Stimulated activated CD8-positive, alpha-beta memory T cell treated with anti-CD3 and anti-CD28 coated beads, Interleukin-7, amount 100 ng/mL, for 48 hours (primary cell): ENCODE data around the gene HK1.
"Not testable (repeated sequence)": the region's sequence is repeated elsewhere in the genome, so short reads cannot be mapped to it uniquely, and the experiment has no call there.

Experiments
- DNase-seq, 2 donors: peaks; one replicate each; pipeline ENCODE4 v3.0.0-alpha.2; 2020; ENCODE audit warnings: low read depth in 1 of 2; ENCODE audit errors: extremely low read depth in 1 of 2

The HK1 gene

DNA sequence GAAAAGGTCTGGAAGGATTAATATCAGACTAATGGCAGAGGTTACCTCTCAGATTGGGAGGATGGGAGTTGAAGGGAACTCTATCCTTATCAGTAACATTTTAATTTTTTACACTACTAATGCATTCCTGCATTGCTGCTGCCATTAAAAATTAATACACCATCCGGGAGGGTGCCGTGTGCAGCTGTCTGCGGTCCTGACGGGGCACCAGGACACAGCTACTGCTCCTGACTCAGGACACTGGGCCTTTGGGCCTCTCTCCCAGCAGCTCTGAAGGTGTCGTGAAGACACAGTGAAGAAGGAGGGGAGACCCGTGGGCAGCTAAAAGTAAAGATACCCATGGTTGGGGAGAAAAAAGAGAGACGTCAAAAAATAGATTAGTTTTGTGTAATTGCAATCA lies 23.4 kb upstream of the HK1 start:
- DNase-seq: no peak

DNA sequence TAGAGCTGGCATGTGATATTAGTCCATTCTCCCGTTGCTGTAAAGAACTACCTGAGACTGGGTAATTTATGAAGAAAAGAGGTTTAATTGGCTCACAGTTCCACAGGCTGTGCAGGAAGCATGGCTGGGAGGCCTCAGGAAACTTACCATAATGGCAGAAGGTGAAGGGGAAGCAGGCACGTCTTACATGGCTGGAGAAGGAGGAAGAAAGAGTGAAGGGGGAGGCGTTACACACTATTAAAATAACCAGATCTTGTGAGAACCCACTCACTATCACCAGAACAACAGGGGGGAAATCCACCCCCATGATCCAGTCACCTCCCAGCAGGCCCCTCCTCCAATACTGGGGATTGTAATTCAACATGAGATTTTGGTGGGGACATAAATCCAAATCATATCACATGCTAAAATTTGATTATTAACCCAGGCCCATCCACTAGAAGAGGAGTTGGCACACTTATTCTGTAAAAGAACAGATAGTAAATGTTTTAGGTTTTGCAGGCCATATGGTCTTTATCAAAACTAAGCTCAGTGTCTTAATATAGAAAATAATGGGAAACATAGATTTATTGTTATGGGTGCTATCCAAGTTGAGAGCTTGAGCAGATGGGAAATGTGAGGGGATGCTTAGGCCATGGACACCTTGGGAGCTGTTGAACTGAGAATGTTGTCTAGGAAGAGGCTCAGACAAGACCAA lies 18.6 kb upstream of the HK1 start:
- no peak for DNase-seq

DNA sequence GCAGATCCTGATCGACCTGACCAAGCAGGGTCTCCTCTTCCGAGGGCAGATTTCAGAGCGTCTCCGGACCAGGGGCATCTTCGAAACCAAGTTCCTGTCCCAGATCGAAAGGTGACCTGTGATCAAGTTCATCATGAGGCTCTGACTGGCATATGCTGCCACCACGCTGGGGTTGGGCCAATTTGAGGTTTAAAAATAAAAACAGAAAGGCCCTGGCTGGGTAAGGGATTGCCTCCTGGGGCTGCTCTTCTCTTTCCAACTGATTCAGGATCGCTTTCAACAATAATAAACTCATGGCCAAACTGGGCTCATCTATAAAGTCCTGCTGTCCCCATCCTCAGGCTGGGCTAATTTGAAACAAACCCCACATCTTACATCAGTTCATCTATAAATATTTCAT lies 17.1 kb upstream of the HK1 start:
- no peak for DNase-seq

DNA sequence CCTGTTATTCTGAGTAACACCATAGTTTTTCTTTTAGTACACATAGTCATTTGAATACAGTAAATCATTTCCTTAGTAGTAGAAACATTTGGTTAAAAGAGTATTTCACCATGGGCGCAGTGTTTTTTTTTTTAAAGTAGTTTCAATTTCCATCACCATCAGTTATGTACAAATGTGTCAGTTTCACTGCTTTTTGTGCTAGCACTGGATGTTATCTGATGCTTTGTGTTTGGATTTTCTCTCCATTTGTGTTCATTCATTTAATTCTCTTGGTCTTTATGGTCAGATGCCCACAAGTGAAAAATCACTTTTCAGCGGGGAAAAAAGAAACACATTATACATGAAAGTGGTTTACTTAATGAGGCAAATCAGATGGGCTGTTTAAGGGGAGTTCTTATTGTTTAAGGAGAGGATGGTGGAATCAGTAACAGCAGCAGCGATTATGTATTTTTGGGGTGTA lies 16.0 kb upstream of the HK1 start:
- DNase-seq: no peak

DNA sequence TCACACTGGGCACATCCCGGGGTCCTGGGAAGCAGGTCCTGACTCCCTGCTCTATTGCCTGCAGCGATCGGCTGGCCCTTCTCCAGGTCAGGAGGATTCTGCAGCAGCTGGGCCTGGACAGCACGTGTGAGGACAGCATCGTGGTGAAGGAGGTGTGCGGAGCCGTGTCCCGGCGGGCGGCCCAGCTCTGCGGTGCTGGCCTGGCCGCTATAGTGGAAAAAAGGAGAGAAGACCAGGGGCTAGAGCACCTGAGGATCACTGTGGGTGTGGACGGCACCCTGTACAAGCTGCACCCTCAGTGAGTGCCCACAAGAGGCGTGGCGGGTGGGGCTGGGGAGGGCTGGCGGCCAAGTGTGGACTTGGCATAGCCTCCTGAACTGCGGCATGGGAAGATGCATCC lies 12.8 kb upstream of the HK1 start:
- no peak for DNase-seq

DNA sequence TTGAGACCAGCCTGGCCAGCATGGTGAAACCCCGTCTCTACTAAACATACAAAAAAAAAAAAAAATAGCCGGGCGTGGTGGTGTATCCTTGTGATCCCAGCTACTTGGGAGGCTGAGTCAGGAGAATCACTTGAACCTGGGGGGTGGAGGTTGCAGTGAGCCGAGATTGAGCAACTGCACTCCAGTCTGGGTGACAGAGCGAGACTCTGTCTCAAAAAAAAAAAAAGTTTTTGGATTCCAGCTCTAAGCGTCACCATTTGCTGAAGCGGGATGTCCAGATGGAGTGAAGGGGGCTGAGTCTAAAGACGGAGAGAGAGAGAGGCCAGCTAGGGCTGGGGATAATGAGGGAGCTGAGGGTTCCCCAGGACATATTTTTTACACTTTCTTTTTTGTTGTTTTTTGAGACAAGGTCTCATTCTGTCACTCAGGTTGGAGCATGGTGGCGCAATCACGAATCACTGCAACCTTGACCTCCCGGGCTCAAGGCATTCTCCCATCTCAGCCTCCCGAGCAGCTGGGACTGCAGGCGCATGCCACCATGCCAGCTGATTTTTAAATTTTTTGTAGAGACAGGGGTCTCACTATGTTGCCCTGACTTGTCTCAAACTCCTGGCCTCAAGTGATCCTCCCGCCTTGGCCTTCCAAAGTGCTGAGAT lies 9.4 kb upstream of the HK1 start:
- DNase-seq: no peak

DNA sequence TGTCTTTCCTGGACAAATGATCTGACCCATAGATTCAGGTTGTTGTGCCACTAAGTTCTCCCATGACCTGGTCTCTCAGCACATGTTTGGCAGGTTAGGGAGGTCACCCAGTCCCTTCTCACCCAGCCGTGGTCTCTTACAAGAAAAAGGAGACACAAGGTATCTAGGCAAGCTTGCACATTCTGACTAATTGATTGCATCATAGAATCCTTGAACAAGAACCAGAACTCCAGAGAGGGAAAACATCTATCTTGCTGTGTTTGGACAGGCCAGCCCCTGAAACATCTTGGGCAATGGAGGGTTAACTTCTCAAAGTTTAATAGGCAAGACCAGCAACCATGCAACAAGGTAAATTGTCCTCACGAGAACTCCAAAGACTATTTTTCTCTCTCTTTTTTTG lies 8.5 kb upstream of the HK1 start:
- no peak for DNase-seq

DNA sequence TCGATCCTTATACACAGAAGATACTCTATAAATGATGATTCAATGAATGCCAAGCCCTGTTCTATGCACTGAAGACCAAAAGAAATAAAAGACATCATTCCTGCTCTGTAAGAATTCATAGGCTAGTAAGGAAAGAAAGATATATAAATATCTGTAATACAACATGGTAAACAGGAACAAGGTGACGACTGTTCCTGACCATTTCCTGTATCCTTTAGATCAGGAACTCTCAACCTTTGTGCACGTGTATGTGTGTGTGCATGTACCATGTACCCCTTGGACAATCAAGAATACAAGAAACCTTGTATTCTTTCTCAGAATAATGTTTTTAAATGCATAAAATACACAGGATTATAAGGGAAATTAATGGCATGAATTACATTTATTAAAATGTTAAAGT lies 7.3 kb upstream of the HK1 start:
- DNase-seq: no peak

DNA sequence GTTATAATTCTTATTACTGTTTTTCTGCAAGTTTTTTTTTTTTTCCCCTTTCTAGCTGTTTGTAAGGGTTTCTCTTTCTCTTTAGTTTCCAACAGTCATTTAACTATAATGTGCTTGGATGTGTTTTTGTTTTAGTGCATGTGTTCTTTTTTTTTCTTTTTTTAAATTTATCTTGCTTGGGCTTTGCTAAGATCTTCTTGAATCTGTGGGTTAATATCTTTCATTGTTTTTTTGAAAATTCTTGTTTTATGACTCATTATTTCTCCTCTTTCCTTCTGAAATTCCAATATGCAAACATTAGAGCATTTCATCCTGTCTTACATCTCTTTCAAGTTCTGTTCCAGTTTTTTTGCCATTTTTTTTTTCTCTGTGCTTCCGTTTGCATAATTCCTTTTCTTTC lies 5.7 kb upstream of the HK1 start:
- no peak for DNase-seq

DNA sequence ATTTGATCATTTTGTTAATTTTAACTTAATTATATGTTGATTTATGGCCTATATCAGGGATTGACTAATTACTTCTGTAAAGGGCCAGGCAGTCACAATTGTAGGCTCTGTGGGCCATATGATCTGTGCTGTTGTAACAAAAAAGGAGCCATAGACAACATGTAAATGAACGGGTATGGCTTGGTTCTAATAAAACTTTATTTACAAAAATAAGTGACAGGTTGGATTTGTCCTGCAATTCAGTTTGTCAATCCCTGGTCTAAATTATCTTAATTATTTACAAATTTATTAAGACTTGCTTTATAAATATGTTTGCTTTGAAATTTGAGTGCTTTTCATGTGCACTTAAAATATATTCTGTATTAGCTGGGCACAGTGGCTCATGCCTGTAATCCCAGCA lies 2.9 kb upstream of the HK1 start:
- no peak for DNase-seq

DNA sequence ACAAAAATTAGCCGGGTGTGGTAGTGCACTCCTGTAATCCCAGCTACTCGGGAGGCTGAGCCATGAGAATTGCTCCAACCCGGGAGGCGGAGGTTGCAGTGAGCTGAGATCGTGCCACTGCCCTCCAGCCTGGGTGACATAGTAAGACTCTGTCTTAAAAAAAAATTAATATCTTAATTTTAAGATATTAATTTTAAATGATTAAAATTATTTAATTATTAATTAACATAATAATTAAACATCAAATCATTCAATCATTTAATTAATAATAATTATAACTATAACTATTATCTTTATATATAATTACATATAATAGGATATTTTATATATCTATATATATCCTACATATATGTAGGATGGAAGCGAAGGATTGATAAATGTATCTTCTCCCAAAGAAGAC lies 1.8 kb upstream of the HK1 start:
- no peak for DNase-seq

DNA sequence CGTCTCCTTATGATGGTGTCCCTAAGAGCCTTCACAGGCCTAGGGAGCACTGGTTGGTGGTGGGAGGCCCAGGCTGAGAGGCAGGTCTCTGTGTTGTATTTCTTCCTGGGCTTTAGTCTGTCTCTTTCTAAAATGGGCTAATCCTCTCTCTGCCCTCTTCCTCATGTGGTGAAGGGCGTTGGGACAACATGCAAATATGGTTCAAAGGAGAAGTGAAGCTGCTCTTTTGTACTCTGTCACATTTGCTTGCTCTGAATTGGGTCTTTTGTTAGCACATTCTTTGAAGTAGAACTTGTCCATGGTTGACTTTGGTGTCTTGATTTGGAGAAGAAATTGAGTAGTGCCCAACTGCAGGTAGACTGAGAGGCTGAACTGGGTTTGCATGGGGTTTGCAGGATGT lies 814 bp downstream of the HK1 start:
- no peak for DNase-seq

DNA sequence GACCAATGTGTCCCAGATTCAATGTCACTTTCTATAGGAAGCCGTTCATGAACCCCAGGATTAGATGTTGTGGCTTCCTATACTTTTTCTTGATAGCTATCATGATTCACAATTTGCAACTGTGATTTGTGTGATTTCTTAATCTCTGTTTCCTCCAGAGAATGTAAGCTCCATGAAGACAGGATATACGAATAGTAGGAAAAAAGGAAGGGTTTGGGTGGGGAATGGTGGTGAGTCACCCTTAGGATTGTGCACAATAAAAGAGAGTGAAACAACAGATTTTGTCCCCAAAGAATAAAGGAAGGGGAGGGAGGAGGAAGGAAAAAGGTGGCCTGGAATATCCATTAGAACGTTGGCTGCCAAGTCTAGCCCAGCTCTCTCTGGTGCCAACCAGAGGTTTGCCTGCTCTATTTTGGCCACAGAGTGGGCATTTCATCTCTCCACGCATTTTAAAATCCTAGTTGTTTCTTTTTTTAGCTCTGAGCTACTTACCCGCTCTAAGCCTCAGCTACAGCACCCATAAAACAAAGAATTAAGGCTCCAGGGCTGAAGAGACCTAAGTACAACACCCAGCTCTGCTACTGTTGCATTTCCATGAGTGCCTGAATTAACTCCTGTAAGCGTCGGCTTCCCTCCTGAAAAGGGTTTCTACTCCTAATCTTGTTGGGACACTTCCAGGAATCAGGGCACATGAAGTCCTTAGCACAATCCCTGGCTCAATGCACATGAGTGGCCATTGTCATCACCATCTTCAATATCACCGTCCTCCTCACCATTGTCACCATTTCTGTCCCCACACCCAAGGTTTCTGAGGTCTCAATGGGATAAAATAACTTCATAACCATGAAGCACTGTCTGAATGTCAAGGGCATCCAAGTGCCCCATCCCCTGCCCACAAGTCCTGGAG lies 3.5 kb downstream of the HK1 start:
- DNase-seq: no peak

DNA sequence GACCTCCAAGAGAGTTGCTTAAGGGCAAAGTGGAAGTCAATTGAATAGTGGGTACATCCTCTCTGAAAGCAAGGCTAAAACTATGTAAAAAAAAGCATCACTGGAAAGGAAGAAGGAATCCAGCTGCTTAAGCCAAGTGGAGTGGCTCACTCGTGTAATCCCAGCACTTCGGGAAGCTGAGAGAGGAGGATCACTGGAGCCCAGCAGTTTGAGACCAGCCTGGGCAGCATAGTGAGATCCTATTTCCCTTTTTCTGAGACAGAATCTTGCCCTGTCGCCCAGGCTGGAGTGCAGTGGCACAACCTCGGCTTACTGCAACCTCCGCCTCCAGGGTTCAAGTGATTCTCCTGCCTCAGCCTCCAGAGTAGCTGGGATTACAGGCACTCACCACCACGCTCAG lies 6.1 kb downstream of the HK1 start:
- DNase-seq: not testable (repeated sequence)

DNA sequence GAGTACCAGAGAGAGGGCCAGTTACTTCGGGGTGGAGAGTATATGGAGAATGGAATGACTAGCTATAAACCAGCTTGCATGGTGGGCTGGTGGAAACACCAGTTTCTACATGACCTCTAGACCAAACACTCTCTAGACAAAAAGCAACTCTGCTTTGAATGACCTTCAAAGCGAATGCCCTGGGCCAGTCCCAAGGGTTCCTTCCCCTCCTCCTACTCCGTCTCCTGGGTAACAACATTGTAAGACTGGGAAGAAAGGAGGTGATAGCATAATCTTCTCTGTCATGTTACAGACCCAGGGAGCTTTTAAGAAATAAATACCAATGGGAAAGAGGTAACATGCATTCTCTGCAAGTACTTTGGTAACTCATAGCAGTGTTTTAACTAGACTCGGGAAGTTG lies 7.4 kb downstream of the HK1 start:
- DNase-seq: no peak

DNA sequence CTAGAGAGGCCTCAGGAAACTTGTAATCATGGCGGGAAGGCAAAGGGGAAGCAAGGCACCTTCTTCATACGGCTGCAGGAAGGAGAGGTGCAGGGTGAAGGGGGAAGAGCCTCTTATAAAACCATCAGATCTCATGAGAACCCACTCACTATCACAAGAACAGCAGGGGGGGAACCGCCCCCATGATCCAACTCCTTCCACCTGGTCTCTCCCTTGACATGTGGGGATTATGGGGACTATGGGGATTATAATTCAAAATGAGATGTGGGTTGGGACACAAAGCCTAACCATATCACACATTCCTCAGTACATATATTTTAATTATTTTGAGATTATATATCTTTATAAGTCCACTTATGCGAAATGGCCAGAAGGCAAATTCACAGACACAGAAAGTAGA lies 8.9 kb downstream of the HK1 start:
- DNase-seq: no peak

DNA sequence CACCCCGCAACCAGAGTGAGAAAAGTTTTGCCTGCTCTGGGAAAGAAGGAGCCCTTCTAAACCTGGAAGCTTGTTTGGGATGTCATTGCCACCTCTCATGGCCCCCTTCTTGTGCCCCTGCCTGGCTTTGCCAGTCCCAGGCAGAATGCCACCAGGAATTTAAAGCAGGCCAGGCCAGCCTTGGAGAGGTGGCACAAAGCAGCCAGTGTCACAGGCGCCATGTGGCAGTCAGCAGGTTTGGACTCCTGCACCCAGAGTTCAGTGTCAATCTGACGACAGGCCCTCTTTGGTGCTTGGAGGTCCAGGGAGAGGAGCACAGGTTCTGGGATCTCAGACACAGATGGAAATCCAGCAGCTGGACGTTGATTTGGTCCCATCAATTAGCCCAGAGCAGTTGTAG lies 12.7 kb downstream of the HK1 start:
- DNase-seq: no peak

DNA sequence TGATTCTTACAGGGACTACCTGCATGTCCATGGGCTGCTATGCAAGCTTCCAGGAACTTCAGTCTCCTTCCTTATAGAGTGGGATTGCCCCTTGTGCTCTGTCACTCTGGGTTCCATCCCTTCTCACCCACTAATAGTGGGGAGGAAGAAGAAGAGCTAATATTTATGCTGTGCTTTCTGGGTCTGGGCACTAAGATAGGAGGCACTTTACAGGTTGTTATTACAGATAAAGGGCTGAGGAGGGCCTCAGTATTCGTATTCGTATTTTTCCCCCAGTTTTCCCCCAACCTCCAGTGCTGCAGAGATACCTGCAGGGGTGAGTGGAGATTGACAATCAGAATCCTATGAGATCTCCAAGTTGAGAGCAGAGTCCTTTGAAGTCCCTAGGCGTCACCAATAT lies 14.2 kb downstream of the HK1 start:
- DNase-seq: no peak

DNA sequence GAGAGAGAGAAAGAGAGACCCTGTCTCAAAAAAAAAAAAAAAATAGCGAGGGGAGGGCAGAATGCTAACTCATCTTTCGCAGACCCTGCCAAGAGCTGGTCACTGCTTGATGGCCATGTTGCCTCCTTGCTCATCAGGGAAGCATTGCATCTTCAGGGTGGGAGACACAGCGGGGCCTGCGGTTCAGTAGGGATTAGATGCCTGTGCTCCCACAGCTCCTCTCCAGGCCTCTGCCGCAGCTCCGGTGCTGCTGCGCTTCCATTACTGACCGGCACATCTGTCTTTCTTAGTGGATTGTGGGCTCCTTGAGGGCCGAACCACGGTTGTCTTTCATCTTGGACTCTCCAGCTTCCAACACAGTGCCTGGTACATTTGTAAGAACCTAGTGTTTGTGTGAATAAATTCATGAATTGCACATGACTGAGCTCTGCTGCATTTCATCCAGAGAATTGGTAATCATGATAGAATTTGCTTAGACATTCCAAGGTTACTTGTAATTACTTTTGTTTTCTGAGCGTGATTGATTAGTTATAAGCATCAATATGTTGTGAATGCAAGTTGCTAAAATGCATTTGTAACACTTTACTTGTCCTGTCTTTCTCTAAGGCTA lies 16.8 kb downstream of the HK1 start:
- no peak for DNase-seq

DNA sequence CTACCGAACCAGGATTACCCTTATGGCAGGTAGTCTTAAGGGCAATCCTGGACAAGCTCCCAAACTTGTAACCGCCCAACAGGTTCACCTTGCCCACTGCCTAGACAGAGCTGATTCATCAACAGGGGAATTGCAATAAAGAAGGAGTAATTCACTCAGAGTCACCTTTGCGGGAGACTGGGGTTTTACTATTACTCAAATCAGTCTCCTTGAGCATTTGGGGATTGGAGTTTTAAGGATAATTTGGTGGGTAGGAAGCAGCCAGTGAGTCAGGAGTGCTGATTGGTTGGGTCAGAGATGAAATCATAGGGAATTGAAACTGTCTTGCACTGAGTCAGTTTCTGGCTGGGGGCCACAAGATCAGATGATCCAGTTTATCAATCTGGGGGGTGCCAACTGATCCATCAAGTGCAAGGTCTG lies 25.3 kb downstream of the HK1 start:
- no peak for DNase-seq

DNA sequence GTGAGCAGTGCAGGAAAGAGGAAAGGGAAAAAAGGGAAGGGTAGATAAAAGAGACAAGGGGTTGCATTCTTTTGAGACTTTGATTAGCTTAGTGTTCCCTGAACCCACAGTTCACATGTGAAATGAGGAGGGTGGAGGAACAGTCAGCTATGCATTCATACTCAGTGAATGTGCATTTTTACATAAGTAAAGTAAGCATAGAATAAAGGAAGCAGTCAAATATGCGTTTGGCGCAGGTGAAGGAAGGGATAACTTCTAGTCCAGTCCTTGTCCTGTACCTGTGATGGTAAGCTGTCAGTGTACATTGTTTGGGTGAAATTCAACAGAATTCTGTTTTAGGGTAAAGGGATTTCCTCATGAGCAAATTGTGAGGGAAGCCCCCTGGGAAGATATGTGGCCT lies 28.1 kb downstream of the HK1 start:
- DNase-seq: no peak
